ENCODE results near the gene RBP2. TPM values are rescaled to one million over a fixed set of nuclear protein-coding genes. Genes with fewer than 3 reads are reported as not detected.

Gene RBP2
- polyA plus RNA-seq, 1 donor from 2014 or later = not detected

- Histone ChIP-seq H3K9me3 (ENCODE audit: low read length) (no peaks in the 10 kb centered on the region), H3K9me2 (ENCODE audit: insufficient read depth, low read length) (no peaks in the 10 kb centered on the region), H3F3A (ENCODE audit: insufficient read depth, low read length, poor library complexity, severe bottlenecking) (no peaks in the 10 kb centered on the region), H3K27ac (ENCODE audit: low read length) (no peak overlapping the region), H2AFZ (ENCODE audit: low read depth, low read length) (no peak overlapping the region), H3K27me3 (ENCODE audit: insufficient read depth, low read depth, low read length) (no peaks in the 10 kb centered on the region), H3K4me2 (ENCODE audit: low read length) (no peak overlapping the region), H3K79me2 (replicated peaks; ENCODE audit: insufficient read depth, low read length) (no peaks in the 10 kb centered on the region), H4K20me1 (ENCODE audit: insufficient read depth) (no peaks in the 10 kb centered on the region), H3K36me3 (ENCODE audit: insufficient read depth, low read length) (peaks cover 14% of the 10 kb centered on the region), H3K4me3 (ENCODE audit: low read length) (no peak overlapping the region), H3K9ac (ENCODE audit: low read length) (no peak overlapping the region)
- no peak for TF ChIP-seq RAD21 (conservative IDR thresholded peaks at IDR 0.05)
- TF ChIP-seq EP300 (conservative IDR thresholded peaks at IDR 0.05; ENCODE audit: poor library complexity, severe bottlenecking) = no peak
Observed at GRCh38 chr3:139425745-139426400, 50.4 kb downstream of the RBP2 start.

- H3K9me3 ChIP-seq (ENCODE audit: low read length) = no peaks in the 10 kb centered on the region
- TF ChIP-seq TAF1 (IDR thresholded peaks at IDR 0.05; ENCODE audit: low read depth) = no peak
- no peak for TF ChIP-seq POLR2AphosphoS5 (IDR thresholded peaks at IDR 0.05)
- H3K4me3 ChIP-seq (ENCODE audit: low read length) = no peak overlapping the region
- no peak overlapping the region for H2AFZ ChIP-seq (ENCODE audit: low read depth, low read length)
- H3K9ac ChIP-seq (ENCODE audit: low read length) = no peak overlapping the region
- no peak overlapping the region for H3K27ac ChIP-seq (ENCODE audit: low read length)
- no peaks in the 10 kb centered on the region for H3K79me2 ChIP-seq (replicated peaks; ENCODE audit: insufficient read depth, low read length)
- peaks cover 14% of the 10 kb centered on the region for H3K36me3 ChIP-seq (ENCODE audit: insufficient read depth, low read length)
- H3K4me2 ChIP-seq (ENCODE audit: low read length) = no peak overlapping the region
- H4K20me1 ChIP-seq (ENCODE audit: insufficient read depth) = no peaks in the 10 kb centered on the region
- no peaks in the 10 kb centered on the region for H3F3A ChIP-seq (ENCODE audit: insufficient read depth, low read length, poor library complexity, severe bottlenecking)
- H3K27me3 ChIP-seq (ENCODE audit: insufficient read depth, low read depth, low read length) = no peaks in the 10 kb centered on the region
- no peaks in the 10 kb centered on the region for H3K9me2 ChIP-seq (ENCODE audit: insufficient read depth, low read length)
Observed at GRCh38 chr3:139423232-139423631, 53.1 kb downstream of the RBP2 start.

- Histone ChIP-seq H3F3A (ENCODE audit: insufficient read depth, low read length, poor library complexity, severe bottlenecking) (no peaks in the 10 kb centered on the region), H3K9ac (ENCODE audit: low read length) (no peak overlapping the region), H3K4me2 (ENCODE audit: low read length) (no peak overlapping the region), H3K9me3 (ENCODE audit: low read length) (no peaks in the 10 kb centered on the region), H4K20me1 (ENCODE audit: insufficient read depth) (no peaks in the 10 kb centered on the region), H3K4me3 (ENCODE audit: low read length) (no peak overlapping the region), H2AFZ (ENCODE audit: low read depth, low read length) (no peak overlapping the region), H3K27me3 (ENCODE audit: insufficient read depth, low read depth, low read length) (no peaks in the 10 kb centered on the region), H3K36me3 (ENCODE audit: insufficient read depth, low read length) (peaks cover 14% of the 10 kb centered on the region), H3K9me2 (ENCODE audit: insufficient read depth, low read length) (no peaks in the 10 kb centered on the region), H3K79me2 (replicated peaks; ENCODE audit: insufficient read depth, low read length) (peaks cover 3% of the 10 kb centered on the region), H3K27ac (ENCODE audit: low read length) (no peak overlapping the region)
- no peak for TF ChIP-seq RAD21 (conservative IDR thresholded peaks at IDR 0.05)
- no peak for TF ChIP-seq MXI1 (conservative IDR thresholded peaks at IDR 0.05; ENCODE audit: poor library complexity, severe bottlenecking)
Observed at GRCh38 chr3:139421460-139421859, 54.9 kb downstream of the RBP2 start.

- Histone ChIP-seq H4K20me1 (ENCODE audit: insufficient read depth) (no peaks in the 10 kb centered on the region), H3K9ac (ENCODE audit: low read length) (no peak overlapping the region), H2AFZ (ENCODE audit: low read depth, low read length) (no peak overlapping the region), H3K4me2 (ENCODE audit: low read length) (no peak overlapping the region), H3K27me3 (ENCODE audit: insufficient read depth, low read depth, low read length) (no peaks in the 10 kb centered on the region), H3K27ac (ENCODE audit: low read length) (no peak overlapping the region), H3F3A (ENCODE audit: insufficient read depth, low read length, poor library complexity, severe bottlenecking) (no peaks in the 10 kb centered on the region), H3K9me2 (ENCODE audit: insufficient read depth, low read length) (no peaks in the 10 kb centered on the region), H3K4me3 (ENCODE audit: low read length) (no peak overlapping the region), H3K9me3 (ENCODE audit: low read length) (no peaks in the 10 kb centered on the region), H3K36me3 (ENCODE audit: insufficient read depth, low read length) (peaks cover 14% of the 10 kb centered on the region), H3K79me2 (replicated peaks; ENCODE audit: insufficient read depth, low read length) (peaks cover 4% of the 10 kb centered on the region)
- no peak for TF ChIP-seq CTCF (IDR thresholded peaks at IDR 0.05; ENCODE audit: poor library complexity, severe bottlenecking)
- TF ChIP-seq EP300 (conservative IDR thresholded peaks at IDR 0.05; ENCODE audit: poor library complexity, severe bottlenecking) = no peak
- no peak for TF ChIP-seq RAD21 (conservative IDR thresholded peaks at IDR 0.05)
- no peak for TF ChIP-seq SMC3 (conservative IDR thresholded peaks at IDR 0.05; ENCODE audit: poor library complexity)
- no peak for TF ChIP-seq TAF1 (IDR thresholded peaks at IDR 0.05; ENCODE audit: low read depth)
- no peak for TF ChIP-seq EZH2 (IDR thresholded peaks at IDR 0.05; ENCODE audit: borderline replicate concordance, insufficient read depth, low read length, poor library complexity, severe bottlenecking)
- TF ChIP-seq REST (IDR thresholded peaks at IDR 0.05; ENCODE audit: borderline replicate concordance) = no peak
- TF ChIP-seq MXI1 (conservative IDR thresholded peaks at IDR 0.05; ENCODE audit: poor library complexity, severe bottlenecking) = no peak
- no peak for TF ChIP-seq POLR2AphosphoS5 (IDR thresholded peaks at IDR 0.05)
Observed at GRCh38 chr3:139421040-139421439, 55.3 kb downstream of the RBP2 start.
